Measurements from ENCODE around the gene TNXB.

- TF ChIP-seq POLR2AphosphoS5 (IDR thresholded peaks at IDR 0.05) (no peak), POLR2A (IDR thresholded peaks at IDR 0.05) (no peak), CTCF (IDR thresholded peaks at IDR 0.05) (no peak), EP300 (IDR thresholded peaks at IDR 0.05) (no peak)
These were observed 51.2 kb downstream of the TNXB start for GRCh38 chr6:32057966-32058365.
